AG09319 (cell line): Measurements from ENCODE around the gene STIM2.

Experiments used
- DNase-seq: peaks from one replicate; pipeline ENCODE4 v3.0.0-alpha.2; 2010; ENCODE audit warnings: low read depth; ENCODE audit errors: extremely low read depth
- TF ChIP-seq, protein P1 (sequence below): IDR thresholded peaks from 2 replicates; pipeline ENCODE4 v1.5.1; 2011; ENCODE audit warnings: low read depth, mild to moderate bottlenecking, inconsistent platforms, low read length, moderate library complexity

Gene STIM2

DNA sequence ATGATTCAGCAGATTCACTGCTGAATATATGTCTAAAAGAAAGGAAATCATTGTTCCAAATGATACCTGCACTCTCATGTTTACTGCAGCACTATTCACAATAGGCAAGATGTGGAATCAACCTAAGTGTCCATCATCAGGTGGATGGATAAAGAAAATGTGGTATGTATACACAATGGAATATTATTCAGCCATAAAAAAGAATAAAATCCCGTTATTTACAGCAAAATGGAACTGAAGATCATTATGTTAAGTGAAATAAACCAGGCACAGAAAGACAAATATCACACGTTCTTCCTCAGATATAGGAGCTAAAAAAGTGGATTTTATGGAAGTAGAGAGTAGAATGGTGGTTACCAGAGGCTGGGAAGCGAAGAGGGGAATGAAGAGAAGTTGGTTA, 130.4 kb downstream of the STIM2 start:
- TF ChIP-seq, protein P1, sequence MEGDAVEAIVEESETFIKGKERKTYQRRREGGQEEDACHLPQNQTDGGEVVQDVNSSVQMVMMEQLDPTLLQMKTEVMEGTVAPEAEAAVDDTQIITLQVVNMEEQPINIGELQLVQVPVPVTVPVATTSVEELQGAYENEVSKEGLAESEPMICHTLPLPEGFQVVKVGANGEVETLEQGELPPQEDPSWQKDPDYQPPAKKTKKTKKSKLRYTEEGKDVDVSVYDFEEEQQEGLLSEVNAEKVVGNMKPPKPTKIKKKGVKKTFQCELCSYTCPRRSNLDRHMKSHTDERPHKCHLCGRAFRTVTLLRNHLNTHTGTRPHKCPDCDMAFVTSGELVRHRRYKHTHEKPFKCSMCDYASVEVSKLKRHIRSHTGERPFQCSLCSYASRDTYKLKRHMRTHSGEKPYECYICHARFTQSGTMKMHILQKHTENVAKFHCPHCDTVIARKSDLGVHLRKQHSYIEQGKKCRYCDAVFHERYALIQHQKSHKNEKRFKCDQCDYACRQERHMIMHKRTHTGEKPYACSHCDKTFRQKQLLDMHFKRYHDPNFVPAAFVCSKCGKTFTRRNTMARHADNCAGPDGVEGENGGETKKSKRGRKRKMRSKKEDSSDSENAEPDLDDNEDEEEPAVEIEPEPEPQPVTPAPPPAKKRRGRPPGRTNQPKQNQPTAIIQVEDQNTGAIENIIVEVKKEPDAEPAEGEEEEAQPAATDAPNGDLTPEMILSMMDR = no peak

DNA sequence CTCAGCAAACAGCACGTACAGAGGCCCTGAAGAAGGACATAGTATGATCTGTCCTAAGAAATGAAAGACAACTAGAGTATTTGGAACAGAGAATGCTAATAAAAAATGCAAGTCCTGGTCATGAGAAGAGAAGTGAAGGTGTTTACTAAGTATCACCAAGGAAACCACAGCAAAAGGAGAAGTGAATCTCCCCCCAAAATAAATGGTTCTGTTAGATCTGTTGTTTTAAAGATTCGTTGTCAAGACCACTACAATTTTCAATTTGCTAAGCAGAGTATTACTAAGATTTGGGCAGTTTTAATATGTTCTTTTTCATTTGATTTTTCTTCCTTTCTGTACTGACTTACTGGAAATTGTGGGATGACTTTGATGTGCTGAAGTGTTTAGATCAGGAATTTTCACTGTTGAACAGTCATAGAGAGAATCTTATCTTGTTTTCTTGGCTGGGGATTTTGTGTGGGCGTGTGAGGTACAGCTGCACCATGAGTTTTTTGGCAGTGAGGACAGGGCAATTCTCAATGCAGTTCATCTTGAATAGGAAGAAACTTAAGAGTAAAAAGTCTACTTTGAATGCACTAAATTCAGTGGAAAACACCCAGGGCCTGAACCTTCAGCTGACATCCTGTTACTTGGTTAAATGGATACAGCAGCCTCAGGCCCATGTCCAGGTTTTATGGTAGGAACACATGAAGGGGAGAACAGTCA, 132.2 kb downstream of the STIM2 start:
- TF ChIP-seq, protein P1 = no peak
- no peak for DNase-seq

More for the DNA sequence above, 130.4 kb downstream of the STIM2 start:
- DNase-seq = no peak

DNA sequence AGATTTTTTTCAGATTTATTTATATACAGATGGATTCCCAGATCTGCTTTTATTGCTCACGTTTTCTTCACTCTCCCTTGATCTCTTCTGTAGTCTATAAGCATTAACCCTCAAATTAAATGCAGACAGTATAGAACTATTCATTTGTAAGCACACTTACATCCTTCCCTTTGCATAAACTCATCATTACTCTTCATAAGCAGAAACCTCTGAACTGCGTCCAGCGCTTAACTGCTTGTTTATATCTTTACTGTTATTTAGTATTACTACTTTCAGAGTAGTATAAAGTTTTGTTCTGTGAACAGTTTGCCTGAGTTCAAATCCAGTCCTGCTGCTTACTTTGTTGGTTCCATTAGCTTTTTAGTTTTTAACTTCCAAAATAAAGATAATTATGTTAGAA, 132.9 kb downstream of the STIM2 start:
- no peak for DNase-seq
- TF ChIP-seq, protein P1 = no peak

DNA sequence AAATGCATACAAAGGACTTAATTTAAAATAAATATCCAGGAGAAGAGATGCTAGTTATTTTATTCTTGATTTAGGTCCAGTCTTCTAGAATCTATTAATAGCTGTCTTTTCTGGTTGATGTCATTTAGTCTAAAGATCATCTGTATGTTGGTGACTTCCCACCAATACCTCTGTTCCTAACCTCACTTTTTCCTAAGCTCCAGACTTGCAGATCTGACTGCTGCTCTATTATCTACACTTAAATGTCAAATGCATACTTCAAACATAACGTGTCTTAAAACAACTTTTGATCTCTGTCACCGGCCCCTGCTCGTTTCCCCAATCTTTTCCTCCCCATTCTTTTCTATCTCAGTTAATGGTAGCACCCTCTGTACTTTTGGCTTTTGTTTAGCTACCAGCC, 133.3 kb downstream of the STIM2 start:
- DNase-seq = no peak
- TF ChIP-seq, protein P1 = no peak

DNA sequence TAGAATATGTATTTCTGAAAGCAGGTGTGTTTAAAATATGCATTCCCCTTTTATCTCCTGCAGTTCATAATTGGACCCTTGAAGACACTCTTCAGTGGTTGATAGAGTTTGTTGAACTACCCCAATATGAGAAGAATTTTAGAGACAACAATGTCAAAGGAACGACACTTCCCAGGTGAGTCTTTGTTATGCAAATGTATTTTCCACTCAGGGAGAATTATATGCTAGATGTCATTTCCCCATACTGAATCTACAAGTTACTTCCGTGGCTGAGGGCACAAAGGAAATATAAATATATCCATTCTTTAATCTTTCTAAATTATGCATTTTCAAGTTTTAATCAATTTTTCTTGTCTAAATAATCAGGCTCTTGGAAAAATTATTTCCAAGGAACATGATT, 134.7 kb downstream of the STIM2 start:
- DNase-seq = no peak
- TF ChIP-seq, protein P1 = no peak

DNA sequence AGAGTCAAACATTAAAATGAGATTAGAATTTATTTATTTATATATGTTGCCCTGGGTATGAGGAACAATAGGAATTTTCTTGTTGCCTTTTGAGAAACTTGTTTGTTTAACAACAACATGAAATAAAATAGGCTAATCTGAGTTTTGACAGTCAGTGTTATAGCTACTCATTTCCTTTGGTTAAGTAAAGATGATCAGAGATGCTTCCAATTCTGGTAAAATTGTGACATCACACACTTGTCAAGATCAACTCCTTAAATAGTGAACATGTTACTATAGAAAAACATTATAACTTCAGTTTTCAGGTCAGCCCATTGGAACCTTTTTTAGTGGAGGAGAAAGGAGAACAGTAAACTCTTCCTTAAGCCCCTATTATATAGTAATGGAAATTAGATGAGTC, 136.1 kb downstream of the STIM2 start:
- TF ChIP-seq, protein P1 = no peak
- DNase-seq = no peak

DNA sequence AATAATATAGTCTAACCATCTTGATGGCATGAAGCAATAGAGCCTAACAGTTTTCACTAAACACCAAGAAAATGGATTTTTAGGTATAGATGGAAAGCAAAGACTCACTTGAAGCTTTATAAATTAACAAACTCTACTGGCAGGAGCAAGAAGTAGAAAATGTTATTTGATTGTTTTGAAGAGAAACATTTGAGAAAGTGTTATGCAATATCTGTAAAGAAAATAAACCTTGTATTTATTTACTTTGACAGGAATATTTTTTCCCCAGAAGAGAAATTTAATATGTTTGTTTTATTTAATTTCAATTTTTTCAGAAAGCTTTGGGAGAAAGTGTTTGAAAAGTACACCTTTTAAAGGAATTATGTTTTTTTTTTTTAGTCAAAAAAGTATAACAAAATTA, 139.0 kb downstream of the STIM2 start:
- no peak for DNase-seq
- TF ChIP-seq, protein P1 = no peak
